Activated naive CD4-positive, alpha-beta T cell treated with anti-CD3 and anti-CD28 coated beads, Interleukin-2, amount 50 U/mL, for 72 hours (primary cell): ENCODE data around the gene RNF123. TPM values are rescaled to one million over a fixed set of nuclear protein-coding genes. Genes with fewer than 3 reads are reported as not detected.
"Not testable (repeated sequence)": the region's sequence is repeated elsewhere in the genome, so short reads cannot be mapped to it uniquely, and the experiment has no call there.

Source experiments
- ATAC-seq, 2 donors: fragments of 150-1000 bp; cut with Tn5 transposase; 2 replicates each; pipeline ENCODE4 v1.10.0; 2021; ENCODE audit warnings: mild to moderate bottlenecking in 2 of 2, moderate library complexity in 2 of 2
- DNase-seq, 2 donors: peaks; one replicate each; pipeline ENCODE4 v3.0.0; 2021 to 2022; ENCODE audit warnings: low spot score in 2 of 2
- H3K27ac Mint-ChIP-seq, 2 donors: one replicate each; pipeline ENCODE4 v1.8.0; 2022; ENCODE audit warnings: mild to moderate bottlenecking in 2 of 2, mixed read lengths in 2 of 2
- H3K36me3 Mint-ChIP-seq, 2 donors: one replicate each; pipeline ENCODE4 v1.8.0; 2022; ENCODE audit warnings: mixed read lengths in 2 of 2
- H3K9me3 Mint-ChIP-seq, 2 donors: one replicate each; pipeline ENCODE4 v1.8.0; 2022; ENCODE audit warnings: mixed read lengths in 2 of 2
- total RNA-seq, 2 donors: library from RNA; stranded (reverse); gene quantifications; one replicate each; pipeline ENCODE4 v1.2.3, GENCODE V29; 2022

Gene RNF123
- total RNA-seq, 2 donors from 2014 or later: 25.5 to 34.0 TPM

- DNase-seq (peak in 1 of 2 donors; percentile 20), ATAC-seq (no peak)
- H3K27ac Mint-ChIP-seq: no peak overlapping the region
- H3K36me3 Mint-ChIP-seq: no peaks in the 10 kb centered on the region
- H3K9me3 Mint-ChIP-seq: no peaks in the 10 kb centered on the region
Measured at GRCh38 chr3:49729966-49730609, 40.7 kb downstream of the RNF123 start.

- H3K27ac Mint-ChIP-seq: no peak overlapping the region
- peaks cover 0 to 5% of the 10 kb centered on the region in 2 donors for H3K36me3 Mint-ChIP-seq
- ATAC-seq (no peak), DNase-seq (peak in 1 of 2 donors; percentile 39)
- no peaks in the 10 kb centered on the region for H3K9me3 Mint-ChIP-seq
Measured at GRCh38 chr3:49732597-49732996, 43.2 kb downstream of the RNF123 start.

GRCh38 chr3:49733551-49733950 lies 44.2 kb downstream of the RNF123 start:
- Mint-ChIP-seq H3K27ac (no peak overlapping the region), H3K36me3 (peaks cover 0 to 14% of the 10 kb centered on the region in 2 donors), H3K9me3 (no peaks in the 10 kb centered on the region)
- DNase-seq: no peak
- ATAC-seq: no peak

- ATAC-seq (no peak), DNase-seq (peak in 1 of 2 donors; percentile 21)
- Mint-ChIP-seq H3K9me3 (no peaks in the 10 kb centered on the region), H3K36me3 (peaks cover 0 to 18% of the 10 kb centered on the region in 2 donors), H3K27ac (no peak overlapping the region)
Measured at GRCh38 chr3:49734752-49735151, 45.4 kb downstream of the RNF123 start.

- DNase-seq: peak in 1 of 2 donors; percentile 40
- ATAC-seq: no peak
- Mint-ChIP-seq H3K9me3 (no peaks in the 10 kb centered on the region), H3K36me3 (peaks cover 0 to 18% of the 10 kb centered on the region in 2 donors), H3K27ac (peak overlapping the region in 1 of 2 donors; percentile 91)
Measured at GRCh38 chr3:49738067-49738713, 48.8 kb downstream of the RNF123 start.

- Mint-ChIP-seq H3K36me3 (peaks cover 0 to 18% of the 10 kb centered on the region in 2 donors), H3K9me3 (no peaks in the 10 kb centered on the region), H3K27ac (peak overlapping the region in 1 of 2 donors; percentile 35)
- no peak for ATAC-seq
- no peak for DNase-seq
Measured at GRCh38 chr3:49740427-49740826, 51.1 kb downstream of the RNF123 start.

GRCh38 chr3:49745986-49746385 lies 56.6 kb downstream of the RNF123 start:
- H3K36me3 Mint-ChIP-seq: no peaks in the 10 kb centered on the region
- H3K27ac Mint-ChIP-seq: no peak overlapping the region
- no peak for DNase-seq
- ATAC-seq: no peak
- H3K9me3 Mint-ChIP-seq: no peaks in the 10 kb centered on the region

GRCh38 chr3:49747792-49748480 lies 58.6 kb downstream of the RNF123 start:
- no peak overlapping the region for H3K27ac Mint-ChIP-seq
- no peaks in the 10 kb centered on the region for H3K9me3 Mint-ChIP-seq
- no peak for ATAC-seq
- no peak for DNase-seq
- no peaks in the 10 kb centered on the region for H3K36me3 Mint-ChIP-seq

GRCh38 chr3:49748874-49749273 lies 59.5 kb downstream of the RNF123 start:
- H3K36me3 Mint-ChIP-seq, ATAC-seq, H3K27ac Mint-ChIP-seq, DNase-seq, H3K9me3 Mint-ChIP-seq: not testable (repeated sequence)

- Mint-ChIP-seq H3K27ac (no peak overlapping the region), H3K36me3 (no peaks in the 10 kb centered on the region), H3K9me3 (no peaks in the 10 kb centered on the region)
- DNase-seq: no peak
- ATAC-seq: no peak
Measured at GRCh38 chr3:49750056-49750455, 60.7 kb downstream of the RNF123 start.

GRCh38 chr3:49751501-49751900 lies 62.1 kb downstream of the RNF123 start:
- ATAC-seq (no peak), DNase-seq (no peak)
- Mint-ChIP-seq H3K9me3 (no peaks in the 10 kb centered on the region), H3K36me3 (no peaks in the 10 kb centered on the region), H3K27ac (no peak overlapping the region)

GRCh38 chr3:49754536-49754935 lies 65.2 kb downstream of the RNF123 start:
- no peak for ATAC-seq
- no peaks in the 10 kb centered on the region for H3K9me3 Mint-ChIP-seq

GRCh38 chr3:49756036-49756435 lies 66.7 kb downstream of the RNF123 start:
- peak overlapping the region in 1 of 2 donors; percentile 66 for H3K27ac Mint-ChIP-seq
- H3K36me3 Mint-ChIP-seq: no peaks in the 10 kb centered on the region
- DNase-seq (no peak), ATAC-seq (no peak)
- no peaks in the 10 kb centered on the region for H3K9me3 Mint-ChIP-seq

More at GRCh38 chr3:49754536-49754935, 65.2 kb downstream of the RNF123 start:
- H3K27ac Mint-ChIP-seq: no peak overlapping the region
- DNase-seq: no peak
- H3K36me3 Mint-ChIP-seq: no peaks in the 10 kb centered on the region

- Mint-ChIP-seq H3K36me3 (no peaks in the 10 kb centered on the region), H3K9me3 (no peaks in the 10 kb centered on the region), H3K27ac (no peak overlapping the region)
- no peak for ATAC-seq
- DNase-seq: no peak
Measured at GRCh38 chr3:49757197-49757596, 67.8 kb downstream of the RNF123 start.

GRCh38 chr3:49759226-49759625 lies 69.9 kb downstream of the RNF123 start:
- H3K27ac Mint-ChIP-seq: no peak overlapping the region
- no peaks in the 10 kb centered on the region for H3K36me3 Mint-ChIP-seq
- H3K9me3 Mint-ChIP-seq: no peaks in the 10 kb centered on the region
- ATAC-seq (no peak), DNase-seq (no peak)

GRCh38 chr3:49761661-49762060 lies 72.3 kb downstream of the RNF123 start:
- ATAC-seq: no peak
- Mint-ChIP-seq H3K36me3 (no peaks in the 10 kb centered on the region), H3K9me3 (no peaks in the 10 kb centered on the region), H3K27ac (no peak overlapping the region)
- DNase-seq: no peak

GRCh38 chr3:49763981-49764380 lies 74.6 kb downstream of the RNF123 start:
- H3K27ac Mint-ChIP-seq: no peak overlapping the region
- ATAC-seq (no peak), DNase-seq (no peak)
- peaks cover 0 to 4% of the 10 kb centered on the region in 2 donors for H3K36me3 Mint-ChIP-seq
- no peaks in the 10 kb centered on the region for H3K9me3 Mint-ChIP-seq
